Stimulated activated CD4-positive, alpha-beta T cell treated with anti-CD3 and anti-CD28 coated beads, Interleukin-1b, Interleukin-23, amount 100 ng/mL, for 1 hour (primary cell): Measurements from ENCODE around the gene ENKD1.
A peak's percentile ranks its signal among the peaks of the same experiment; 100 is the strongest.
"Not testable (repeated sequence)": the region's sequence is repeated elsewhere in the genome, so short reads cannot be mapped to it uniquely, and the experiment has no call there.

Source experiments
- DNase-seq, 2 donors: peaks; one replicate each; pipeline ENCODE4 v3.0.0-alpha.2; 2020; ENCODE audit warnings: low read depth in 2 of 2

Gene ENKD1

DNA sequence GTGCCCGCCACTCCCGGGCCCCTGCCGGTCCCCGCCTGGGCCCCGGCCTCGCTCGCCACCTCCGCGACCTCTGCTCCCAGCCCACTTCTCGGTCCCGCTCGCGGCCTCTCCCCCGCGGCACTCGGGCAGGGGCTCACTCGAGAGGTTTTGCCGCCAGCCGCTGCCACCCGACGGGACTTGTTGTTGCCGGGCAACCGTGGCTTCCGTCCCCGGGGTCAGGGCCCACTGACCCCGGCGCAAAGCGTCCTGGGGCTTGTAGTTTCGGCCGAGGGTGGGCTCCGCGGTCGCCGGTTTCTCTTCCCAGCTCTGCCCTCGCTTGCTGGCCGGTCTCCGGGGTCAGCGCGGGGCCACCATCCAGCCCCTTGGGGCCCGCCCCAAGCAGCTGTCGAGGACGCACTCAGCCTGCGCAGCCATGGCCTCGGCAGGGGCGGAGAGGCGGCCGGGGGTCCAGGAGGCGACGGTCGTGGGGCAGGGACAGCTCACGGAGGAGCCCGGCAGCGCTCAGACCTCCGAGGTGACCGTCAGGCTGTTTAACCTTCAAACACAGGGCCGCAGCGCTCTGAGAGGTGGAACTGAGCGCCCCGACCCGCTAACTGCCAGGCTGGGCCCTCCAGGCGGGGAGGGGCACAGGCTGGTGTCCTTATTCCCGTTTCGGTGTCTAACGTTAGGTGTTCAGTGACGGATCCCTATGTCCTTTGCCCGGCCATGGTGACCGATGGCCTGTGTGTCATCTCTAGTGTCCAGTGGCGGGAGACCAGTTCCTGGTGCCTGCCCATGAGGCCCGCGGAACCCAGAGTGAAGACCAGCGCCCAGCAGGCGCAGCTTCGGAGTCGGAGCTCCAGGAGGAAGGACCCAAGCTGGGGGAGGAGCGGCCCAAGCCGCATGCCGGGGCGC, at the start of gene ENKD1, which contains the start of gene C16orf86:
ENKD1 (minus strand) TSS at position 192 of the 894 bp plus-strand sequence. CDS start 308 bp downstream, outside the sequence.
C16orf86 (plus strand) TSS at position 256 of the 894 bp plus-strand sequence; CDS start at position 413, 157 bp downstream.
- DNase-seq, result peak; percentile 52 to 63

- no peak for DNase-seq
Measured at GRCh38 chr16:67716097-67716496, 49.5 kb upstream of the ENKD1 start.

DNA sequence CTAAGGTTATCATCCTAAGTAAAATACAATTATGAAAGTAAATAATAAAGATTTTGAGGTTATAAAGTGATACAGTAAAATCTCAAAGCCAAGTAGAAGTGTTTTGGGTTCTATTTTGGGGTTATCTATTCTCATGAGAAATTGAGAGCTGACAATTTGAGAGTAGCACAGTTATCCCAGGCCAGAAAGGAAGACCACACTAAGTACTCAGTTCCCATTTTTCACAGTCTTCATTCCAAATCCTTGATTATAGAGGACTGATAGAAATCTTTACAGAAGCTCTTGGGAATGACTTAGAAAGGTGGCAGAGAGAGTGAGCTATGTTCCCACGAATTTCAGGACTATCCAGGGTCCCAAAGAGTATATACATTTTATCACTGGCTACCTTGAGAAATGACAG, 48.0 kb upstream of the ENKD1 start:
- DNase-seq, result no peak

DNA sequence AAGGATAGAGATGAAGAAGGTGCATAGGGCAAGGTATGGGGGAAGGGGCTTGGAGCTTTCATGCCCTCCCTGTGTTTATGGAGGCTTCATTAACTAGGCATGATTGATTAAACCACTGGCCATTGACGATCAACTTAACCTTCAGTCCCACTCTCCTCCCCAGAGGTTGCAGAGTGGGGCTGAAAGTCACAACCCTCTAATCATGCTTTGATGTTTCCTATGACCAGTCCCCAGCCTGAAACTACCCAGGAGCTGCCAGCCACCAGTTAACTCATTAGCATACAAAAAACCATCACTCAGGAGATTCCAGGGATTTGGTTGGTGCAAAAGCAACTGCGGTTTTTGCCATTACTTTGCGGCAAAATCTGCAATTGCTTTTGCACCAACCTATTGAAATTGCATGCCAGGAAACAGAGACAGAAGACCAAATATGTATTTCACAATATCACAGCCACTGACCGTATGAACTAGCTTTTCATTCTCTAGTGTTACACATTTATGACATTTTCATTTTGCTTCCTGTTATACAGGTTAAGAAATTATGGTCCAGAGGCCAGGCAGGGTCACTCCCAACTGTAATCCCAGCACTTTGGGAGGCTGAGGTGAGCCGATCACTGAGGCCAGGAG, 47.2 kb upstream of the ENKD1 start:
- DNase-seq, result no peak

DNA sequence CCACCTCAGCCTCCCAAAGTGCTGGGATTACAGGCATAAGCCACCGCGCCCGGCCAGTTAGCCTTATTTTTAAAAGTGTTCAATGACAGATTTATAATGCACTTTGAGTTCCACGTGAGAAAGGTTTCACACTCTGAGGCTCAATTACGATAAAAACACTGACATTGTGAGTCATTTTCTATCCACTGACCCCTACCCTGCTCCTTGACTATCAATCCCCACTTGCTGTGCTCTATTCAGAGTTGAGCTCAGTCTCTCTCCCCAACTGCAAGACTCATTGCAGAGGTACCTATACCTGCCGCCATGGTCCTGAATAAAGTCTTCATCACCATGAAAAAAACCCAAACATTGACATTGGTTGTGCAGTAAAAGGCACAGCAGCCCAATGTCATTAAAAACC, 44.1 kb upstream of the ENKD1 start:
- DNase-seq, result no peak

DNA sequence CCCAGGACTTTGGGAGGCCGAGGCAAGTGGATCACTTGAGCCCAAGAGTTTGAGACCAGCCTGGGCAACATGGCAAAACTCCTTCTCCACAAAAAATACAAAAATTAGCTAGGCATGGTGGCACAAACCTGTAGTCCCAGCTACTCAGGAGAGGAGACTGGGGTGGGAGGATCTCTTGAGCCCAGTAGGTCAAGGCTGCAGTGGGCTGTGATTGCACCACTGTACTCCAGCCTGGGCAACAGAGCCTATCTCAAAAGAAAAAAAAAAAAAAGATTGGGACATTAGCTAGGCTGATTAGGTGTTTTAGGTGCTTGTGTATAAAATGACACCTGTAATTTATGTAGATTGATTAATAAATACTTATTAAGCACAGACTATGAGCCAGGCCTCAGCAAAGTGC, 42.5 kb upstream of the ENKD1 start:
- no peak for DNase-seq

- no peak for DNase-seq
Measured at GRCh38 chr16:67708368-67708771, 41.8 kb upstream of the ENKD1 start.

DNA sequence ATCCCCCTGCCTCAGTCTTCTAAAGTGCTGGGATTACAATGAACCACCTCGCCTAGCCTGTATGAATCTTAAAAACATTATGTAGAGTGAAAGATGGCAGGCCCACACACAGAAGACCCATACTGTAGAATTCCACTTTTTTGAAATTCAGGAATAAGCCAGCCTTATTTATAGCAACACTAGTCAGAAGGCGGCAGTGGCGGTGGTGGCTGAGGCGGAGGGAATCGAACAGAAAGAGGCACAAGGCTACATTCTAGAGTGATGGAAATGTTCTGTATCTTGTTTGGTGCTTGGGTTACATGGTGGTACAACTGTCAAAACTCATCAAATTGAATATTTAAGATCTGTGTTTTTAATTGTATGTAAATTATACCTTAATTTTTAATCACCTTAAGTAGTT, 41.2 kb upstream of the ENKD1 start:
- no peak for DNase-seq

GRCh38 chr16:67707210-67707609, 40.7 kb upstream of the ENKD1 start:
- DNase-seq, result no peak

DNA sequence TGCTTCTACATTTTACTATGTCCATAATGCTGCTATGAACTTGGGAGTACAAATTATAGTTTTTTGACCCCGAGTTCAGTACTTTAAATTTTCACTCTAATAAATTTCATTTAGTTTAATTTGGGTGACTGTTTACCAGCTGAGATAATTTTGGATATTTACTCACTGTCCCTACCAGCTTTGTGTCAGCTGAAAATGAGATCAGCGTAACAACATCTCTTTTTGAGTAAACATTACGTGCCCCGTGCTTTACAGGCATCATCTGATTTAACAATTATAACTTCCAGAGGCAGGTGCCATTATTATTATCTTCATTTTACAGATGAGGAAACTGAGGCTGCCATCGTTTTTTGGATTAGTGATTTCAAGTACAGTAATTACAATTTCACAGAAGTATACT, 37.6 kb upstream of the ENKD1 start:
- DNase-seq, result no peak

GRCh38 chr16:67703626-67704025, 37.1 kb upstream of the ENKD1 start:
- DNase-seq, result no peak

DNA sequence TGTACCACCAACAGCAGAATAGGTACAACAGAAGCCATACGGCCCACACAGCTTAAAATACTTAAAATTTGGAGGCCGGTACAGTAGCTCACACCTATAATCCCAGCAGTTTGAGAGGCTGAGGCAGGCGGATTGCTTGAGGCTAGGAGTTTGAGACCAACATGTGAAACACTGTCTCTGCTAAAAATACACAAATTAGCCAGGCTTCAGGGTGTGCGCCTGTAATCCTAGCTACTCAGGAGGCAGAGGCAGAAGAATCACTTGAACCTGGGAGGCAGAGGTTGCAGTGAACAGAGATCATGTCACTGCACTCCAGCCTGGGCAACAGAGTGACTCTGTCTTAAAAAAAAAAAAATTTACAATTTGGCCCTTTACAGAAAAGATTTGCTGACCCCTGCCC, 35.6 kb upstream of the ENKD1 start:
- DNase-seq, result no peak

DNA sequence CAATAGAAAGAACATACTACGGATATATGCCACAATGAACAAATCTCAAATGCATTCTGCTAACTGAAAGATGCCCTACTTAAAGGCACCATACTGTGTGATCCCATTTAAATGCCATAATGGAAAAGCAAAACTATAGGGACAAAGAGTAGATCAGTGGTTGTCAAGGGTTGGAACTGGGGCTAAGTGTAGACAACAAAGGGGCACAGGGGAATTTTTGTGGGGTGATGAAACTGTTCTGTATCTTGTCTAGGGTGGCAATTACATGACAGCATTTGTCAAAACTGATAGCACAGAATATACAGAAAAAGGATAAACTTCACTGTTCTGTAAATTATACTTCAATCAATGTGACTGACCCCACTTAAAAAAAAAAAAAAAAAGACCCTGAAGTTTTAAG, 34.9 kb upstream of the ENKD1 start:
- no peak for DNase-seq

DNA sequence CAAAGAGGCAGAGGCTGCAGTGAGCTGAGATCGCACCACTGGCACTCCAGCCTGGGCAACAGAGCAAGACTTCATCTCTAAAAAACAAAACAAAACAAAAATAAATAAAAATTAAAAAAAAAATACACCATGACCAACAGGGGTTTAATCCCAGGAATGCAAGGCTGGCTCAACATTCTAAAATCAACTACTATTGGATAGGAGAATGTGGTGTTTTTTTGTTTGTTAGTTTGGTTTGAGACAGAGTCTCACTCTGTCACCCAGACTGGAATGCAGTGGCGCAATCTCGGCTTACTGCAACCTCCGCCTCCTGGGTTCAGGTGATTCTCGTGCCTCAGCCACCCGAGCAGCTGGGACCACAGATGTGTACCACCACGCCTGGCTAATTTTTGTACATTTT, 32.7 kb upstream of the ENKD1 start:
- DNase-seq, result no peak

DNA sequence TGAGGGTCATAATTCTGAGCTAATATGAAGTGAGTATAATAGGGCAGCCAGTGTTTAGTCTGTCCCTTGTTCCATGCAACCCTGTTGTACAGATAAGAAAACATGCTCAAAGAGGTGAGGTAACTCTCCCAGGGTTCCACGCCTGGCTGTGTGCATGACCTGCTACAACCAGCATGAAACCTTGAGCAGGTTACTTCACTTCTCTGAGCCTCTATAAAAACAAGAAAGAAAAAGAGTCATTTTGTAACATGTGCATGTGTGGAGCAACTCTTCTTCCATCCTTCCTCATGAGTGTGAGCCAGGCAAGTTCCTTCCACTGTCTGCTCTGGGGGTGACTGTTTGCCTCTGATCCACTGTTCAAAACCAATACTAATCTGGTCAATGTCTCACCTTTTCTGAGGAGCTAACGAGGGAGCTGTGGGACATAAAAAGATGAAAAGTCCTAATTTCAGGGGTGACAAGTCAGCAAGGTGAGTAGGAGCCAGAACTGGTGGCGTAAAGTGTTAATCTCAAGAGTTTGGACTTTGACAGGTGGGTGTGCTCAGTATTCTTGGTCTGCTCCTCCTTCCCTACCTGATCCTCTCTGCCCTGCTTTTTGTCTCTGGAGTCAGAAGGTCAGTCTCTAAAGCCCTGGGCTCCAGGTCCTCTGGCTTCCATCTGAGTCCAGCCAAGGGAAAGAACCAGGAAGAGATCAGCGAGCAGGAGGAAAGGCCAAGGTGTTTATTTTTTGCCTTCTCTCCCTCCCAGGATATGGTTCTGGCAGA, 31.1 kb upstream of the ENKD1 start:
- DNase-seq, result no peak

- DNase-seq, result no peak
Measured at GRCh38 chr16:67694611-67695010, 28.1 kb upstream of the ENKD1 start.

- DNase-seq, result not testable (repeated sequence)
Measured at GRCh38 chr16:67693517-67694285, 27.2 kb upstream of the ENKD1 start.

GRCh38 chr16:67685388-67686112, 19.0 kb upstream of the ENKD1 start:
- DNase-seq, result no peak

DNA sequence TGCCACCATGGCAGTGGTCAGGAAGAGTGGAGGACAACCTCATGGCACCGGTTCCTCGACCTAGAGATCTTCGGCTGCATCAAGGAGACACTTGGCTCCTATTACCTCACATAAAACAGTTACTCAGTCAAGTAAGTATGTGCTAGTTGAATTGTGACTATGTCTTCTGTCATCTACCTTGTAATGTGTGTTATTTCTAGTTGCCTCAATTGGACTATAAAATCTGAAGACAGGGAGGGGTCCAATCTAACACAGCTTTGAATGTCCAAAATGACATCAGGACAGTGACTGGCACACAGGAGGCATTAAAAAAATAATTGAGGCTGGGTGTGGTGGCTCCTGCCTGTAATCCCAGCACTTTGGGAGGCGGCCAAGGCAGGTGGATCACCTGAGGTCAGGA, 17.2 kb upstream of the ENKD1 start:
- no peak for DNase-seq

DNA sequence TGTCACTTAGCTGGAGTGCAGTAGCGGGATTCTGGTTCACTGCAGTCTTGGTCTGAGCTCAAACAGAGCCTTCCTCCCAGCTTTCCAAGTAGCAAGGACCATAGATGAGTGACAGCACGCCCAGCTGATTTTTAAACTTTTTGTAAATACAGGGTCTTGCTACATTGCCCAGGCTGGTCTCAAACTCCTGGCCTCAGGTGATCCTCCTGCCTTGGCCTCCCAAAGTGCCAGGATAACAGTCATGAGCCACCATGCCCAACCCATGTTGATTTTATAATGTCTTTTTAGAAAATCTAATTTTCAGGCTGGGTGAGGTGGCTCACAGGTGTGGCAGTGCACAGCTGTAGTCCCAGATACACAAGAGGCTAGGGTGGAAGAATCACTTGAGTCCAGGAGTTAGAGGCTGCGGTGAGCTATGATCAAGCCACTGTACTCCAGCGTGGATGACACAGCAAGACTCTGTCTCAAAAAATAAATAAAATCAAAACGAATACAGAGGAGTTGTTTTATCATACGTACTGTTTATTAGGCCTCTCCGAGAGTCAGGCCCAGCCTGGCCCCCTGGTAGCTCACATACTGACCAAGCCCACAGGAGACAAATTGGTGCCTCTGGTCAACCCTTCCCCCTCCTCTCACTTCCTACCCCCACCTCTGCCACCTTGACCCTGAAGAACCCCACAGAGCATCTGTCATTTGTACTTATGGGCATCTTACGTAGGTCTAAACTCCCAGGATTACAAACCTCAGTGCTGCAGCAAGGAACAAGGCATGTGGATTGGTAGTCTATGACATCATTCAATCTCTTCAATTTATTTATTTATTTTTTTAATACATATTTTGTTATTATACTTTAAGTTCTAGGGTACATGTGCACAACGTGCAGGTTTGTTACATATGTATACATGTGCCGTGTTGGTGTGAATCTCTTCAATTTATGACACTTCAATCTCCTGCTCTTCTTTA, 13.7 kb upstream of the ENKD1 start:
- DNase-seq, result no peak
